ENCODE results near the gene FMO1.

Gene FMO1

DNA sequence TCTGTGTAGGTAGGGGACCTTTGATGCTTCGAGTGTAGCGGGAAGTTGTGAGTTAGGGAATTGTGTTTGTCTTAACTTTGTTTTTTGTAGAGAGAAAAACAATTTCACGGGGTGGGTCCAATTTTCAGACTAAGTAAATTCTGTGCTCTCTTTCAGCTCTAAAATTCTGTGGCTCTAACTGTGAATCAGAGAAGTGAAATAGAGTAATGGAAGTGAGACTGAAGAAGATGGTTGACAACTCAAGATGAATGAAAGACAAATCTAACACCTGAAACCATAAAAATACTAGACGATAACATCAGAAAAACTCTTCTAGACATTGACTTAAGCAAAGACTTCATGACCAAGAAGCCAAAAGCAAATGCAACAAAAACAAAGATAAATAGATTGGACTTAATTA, 4.4 kb upstream of the FMO1 start:
- TF ChIP-seq, protein P1, sequence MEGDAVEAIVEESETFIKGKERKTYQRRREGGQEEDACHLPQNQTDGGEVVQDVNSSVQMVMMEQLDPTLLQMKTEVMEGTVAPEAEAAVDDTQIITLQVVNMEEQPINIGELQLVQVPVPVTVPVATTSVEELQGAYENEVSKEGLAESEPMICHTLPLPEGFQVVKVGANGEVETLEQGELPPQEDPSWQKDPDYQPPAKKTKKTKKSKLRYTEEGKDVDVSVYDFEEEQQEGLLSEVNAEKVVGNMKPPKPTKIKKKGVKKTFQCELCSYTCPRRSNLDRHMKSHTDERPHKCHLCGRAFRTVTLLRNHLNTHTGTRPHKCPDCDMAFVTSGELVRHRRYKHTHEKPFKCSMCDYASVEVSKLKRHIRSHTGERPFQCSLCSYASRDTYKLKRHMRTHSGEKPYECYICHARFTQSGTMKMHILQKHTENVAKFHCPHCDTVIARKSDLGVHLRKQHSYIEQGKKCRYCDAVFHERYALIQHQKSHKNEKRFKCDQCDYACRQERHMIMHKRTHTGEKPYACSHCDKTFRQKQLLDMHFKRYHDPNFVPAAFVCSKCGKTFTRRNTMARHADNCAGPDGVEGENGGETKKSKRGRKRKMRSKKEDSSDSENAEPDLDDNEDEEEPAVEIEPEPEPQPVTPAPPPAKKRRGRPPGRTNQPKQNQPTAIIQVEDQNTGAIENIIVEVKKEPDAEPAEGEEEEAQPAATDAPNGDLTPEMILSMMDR (IDR thresholded peaks at IDR 0.05; ENCODE audit: control insufficient read depth, insufficient read depth, low read depth, low read length, missing control alignments): no peak
- H3K4me3 ChIP-seq (ENCODE audit: control insufficient read depth, low read depth, low read length): no peak overlapping the region

DNA sequence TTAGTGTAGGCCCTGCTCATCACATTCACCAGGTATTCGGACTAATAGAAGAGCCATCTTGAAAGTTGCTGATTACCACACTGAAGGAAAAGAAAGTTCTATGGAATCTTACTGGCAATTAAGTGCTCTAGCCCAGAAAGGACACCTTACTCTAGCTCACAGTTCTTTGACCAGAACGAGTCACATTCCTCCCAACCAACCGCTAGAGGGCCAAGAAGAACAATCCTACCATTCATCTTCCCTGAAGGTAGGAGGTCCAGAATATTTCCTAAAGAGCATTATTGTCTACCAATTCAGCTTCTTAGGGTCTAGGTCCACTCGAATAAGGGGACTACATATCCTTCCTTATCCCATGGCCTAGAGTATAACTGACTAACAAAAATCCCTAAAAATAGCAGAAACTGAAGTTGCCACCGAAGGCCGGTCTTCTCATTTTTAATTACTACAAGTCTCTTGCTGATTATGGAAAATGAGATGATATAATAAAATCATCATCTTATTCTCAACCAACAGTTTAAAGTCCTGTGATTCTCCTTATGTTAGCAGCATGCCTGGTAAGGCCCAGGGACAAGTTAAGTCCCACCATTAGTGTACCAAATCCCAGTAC, 2.7 kb upstream of the FMO1 start:
- TF ChIP-seq, protein P1 (IDR thresholded peaks at IDR 0.05; ENCODE audit: control insufficient read depth, insufficient read depth, low read depth, low read length, missing control alignments): peak; percentile 86
- DNase-seq (ENCODE audit: low read depth): no peak
- H3K4me3 ChIP-seq (ENCODE audit: control insufficient read depth, low read depth, low read length): no peak overlapping the region

More for the DNA sequence above, 4.4 kb upstream of the FMO1 start:
- DNase-seq (ENCODE audit: low read depth): no peak

DNA sequence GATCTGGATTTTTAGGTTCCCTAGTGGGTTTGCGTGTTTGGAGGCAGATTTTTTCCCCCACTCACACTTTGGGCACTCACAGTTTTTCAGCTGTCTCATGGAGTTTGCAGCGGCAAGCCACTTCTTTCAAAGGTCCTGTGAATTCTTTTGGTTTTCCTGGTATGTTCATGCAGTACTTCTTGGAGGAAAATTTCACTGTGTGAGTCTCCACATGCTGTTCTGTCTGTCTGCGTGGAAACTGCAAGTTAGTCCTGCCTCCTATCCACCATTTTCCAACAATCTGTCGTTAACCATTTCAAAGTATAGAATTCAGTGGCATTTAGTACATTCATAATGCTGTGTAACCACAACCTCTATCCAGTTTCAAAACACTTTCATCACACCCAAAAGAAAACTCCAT, 793 bp upstream of the FMO1 start:
- H3K4me3 ChIP-seq (ENCODE audit: control insufficient read depth, low read depth, low read length): no peak overlapping the region
- no peak for DNase-seq (ENCODE audit: low read depth)
- TF ChIP-seq, protein P1 (IDR thresholded peaks at IDR 0.05; ENCODE audit: control insufficient read depth, insufficient read depth, low read depth, low read length, missing control alignments): no peak

DNA sequence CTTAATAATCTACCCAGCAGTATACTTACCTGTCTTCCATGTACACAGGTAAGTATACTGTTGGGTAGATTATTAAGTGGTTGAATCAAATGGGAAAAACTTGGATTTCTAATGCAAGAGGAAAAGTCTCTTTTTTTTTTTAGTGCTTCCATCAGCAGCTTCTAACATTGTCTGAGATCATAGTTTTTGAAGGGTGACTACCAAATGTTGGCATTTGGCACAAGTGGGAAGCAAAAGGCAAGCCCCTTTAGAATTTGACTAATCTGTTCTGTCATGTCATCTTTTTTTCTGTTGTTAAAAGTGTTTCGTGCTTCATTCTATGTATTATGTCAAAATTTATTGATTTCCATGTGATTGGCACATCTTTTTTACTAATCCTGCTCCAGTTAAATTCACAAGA, 547 bp downstream of the FMO1 start:
- DNase-seq (ENCODE audit: low read depth): no peak
- no peak overlapping the region for H3K4me3 ChIP-seq (ENCODE audit: control insufficient read depth, low read depth, low read length)
- TF ChIP-seq, protein P1 (IDR thresholded peaks at IDR 0.05; ENCODE audit: control insufficient read depth, insufficient read depth, low read depth, low read length, missing control alignments): no peak

DNA sequence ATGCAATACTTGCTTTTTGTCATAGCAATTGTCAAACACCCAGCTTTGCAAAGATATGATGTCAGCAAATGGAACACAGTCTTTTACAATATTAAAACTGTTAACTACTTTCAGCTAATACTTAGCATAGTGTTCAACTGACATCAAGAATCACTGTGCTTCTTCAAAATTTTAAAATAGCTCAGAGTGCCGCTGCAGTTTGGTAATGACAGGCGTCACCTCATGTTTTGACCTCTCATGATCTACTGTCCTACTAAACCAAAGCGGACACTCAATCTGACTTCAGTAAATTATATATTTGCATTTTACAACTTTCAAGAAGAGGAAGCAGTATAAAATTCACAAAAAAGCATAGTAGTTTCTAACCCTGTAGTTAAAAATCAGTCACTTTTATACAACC, 2.0 kb downstream of the FMO1 start:
- H3K4me3 ChIP-seq (ENCODE audit: control insufficient read depth, low read depth, low read length): no peak overlapping the region
- DNase-seq (ENCODE audit: low read depth): no peak
- TF ChIP-seq, protein P1 (IDR thresholded peaks at IDR 0.05; ENCODE audit: control insufficient read depth, insufficient read depth, low read depth, low read length, missing control alignments): no peak

DNA sequence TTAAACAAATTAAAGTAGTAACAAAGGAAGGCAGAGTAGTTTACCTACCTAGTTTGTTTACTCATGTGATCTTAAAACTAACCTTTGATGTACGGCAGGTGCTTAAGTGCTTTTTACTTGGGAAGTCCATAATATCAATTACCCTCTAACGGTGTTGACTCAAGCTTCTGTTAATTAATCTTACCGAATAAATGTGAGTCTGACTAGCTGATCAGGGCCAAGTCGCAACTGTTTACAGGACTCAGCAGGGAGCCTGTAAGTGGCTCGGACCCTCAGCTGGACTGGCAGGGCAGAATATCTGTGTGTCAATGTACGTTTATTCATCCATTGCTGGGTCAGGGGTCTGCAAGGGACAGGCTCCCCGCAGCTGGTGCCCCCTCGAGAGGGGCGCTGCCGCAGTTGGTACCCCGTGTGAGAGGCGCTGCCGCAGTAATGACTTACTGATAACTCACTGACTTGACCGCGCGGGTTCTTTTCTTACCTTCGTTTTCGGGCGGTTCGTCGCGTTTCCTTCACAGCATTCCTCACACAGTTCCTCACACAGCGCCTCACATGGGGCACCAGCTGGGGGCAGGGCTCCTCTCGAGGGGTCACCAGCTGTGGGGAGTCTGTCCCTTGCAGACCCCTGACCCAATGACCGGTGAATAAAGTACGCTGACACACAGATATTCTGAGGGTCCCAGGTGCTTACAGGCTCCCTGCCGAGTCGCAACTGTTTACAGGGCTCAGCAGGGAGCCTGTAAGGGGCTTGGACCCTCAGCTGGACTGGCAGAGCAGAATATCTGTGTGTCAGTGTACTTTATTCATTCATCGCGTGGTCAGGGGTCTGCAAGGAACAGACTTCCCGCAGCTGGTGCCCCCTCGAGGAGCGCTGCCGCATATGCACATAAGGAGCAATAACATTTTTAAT, 3.0 kb downstream of the FMO1 start:
- no peak for DNase-seq (ENCODE audit: low read depth)
- H3K4me3 ChIP-seq (ENCODE audit: control insufficient read depth, low read depth, low read length): peak overlapping the region; percentile 49
- TF ChIP-seq, protein P1 (IDR thresholded peaks at IDR 0.05; ENCODE audit: control insufficient read depth, insufficient read depth, low read depth, low read length, missing control alignments): peak; percentile 61
